Calu3 (cell line): ENCODE data around the gene NECAB3. TPM values are rescaled to one million over a fixed set of nuclear protein-coding genes. Genes with fewer than 3 reads are reported as not detected.
"Not testable (repeated sequence)": the region's sequence is repeated elsewhere in the genome, so short reads cannot be mapped to it uniquely, and the experiment has no call there.

Experiments
- BruUV-seq: library from RNA; stranded (reverse); fragments of 400-500 nt; replicated peaks from 2 replicates; lab custom pipeline; 2021; lab: Mats Ljungman, UMichigan
- CTCF ChIA-PET: fragments of 300-600 bp; sonication (Branson Sonifier 250); formaldehyde crosslinking; loops from one replicate; lab custom pipeline; 2022; ENCODE audit warnings: antibody characterized with exemption; lab: Charles Lee
- DNase-seq: peaks from one replicate; pipeline ENCODE4 v3.0.0; 2022
- H3K27ac Mint-ChIP-seq: one replicate; pipeline ENCODE4 v1.8.0; 2022; ENCODE audit warnings: mixed read lengths; ENCODE audit not compliant: unreplicated experiment
- H3K27me3 Mint-ChIP-seq: one replicate; pipeline ENCODE4 v1.8.0; 2022; ENCODE audit warnings: mixed read lengths; ENCODE audit not compliant: unreplicated experiment
- H3K36me3 Mint-ChIP-seq: one replicate; pipeline ENCODE4 v1.8.0; 2022; ENCODE audit warnings: mild to moderate bottlenecking, moderate library complexity, mixed read lengths; ENCODE audit not compliant: insufficient read depth, unreplicated experiment
- H3K4me1 Mint-ChIP-seq: one replicate; pipeline ENCODE4 v1.8.0; 2022; ENCODE audit warnings: mild to moderate bottlenecking, low read depth, mixed read lengths; ENCODE audit not compliant: unreplicated experiment
- H3K4me3 Mint-ChIP-seq: one replicate; pipeline ENCODE4 v1.8.0; 2022; ENCODE audit warnings: mild to moderate bottlenecking, low read depth, moderate library complexity, mixed read lengths; ENCODE audit not compliant: unreplicated experiment
- H3K9me3 Mint-ChIP-seq: one replicate; pipeline ENCODE4 v1.8.0; 2022; ENCODE audit warnings: low read depth, mixed read lengths; ENCODE audit not compliant: unreplicated experiment
- intact Hi-C: fragments of 100-400 bp; cut with micrococcal nuclease; formaldehyde crosslinking; loops from one replicate; pipeline ENCODE4 v1.10.0; 2022; ENCODE audit not compliant: unreplicated experiment
- total RNA-seq: library from RNA; stranded (reverse); gene quantifications from 2 replicates; pipeline ENCODE4 v1.2.3, GENCODE V29; 2022
- TF ChIP-seq, protein P1 (sequence below): fragments of 200-600 bp; IDR thresholded peaks from one replicate; pipeline ENCODE4 v1.8.0; 2022; ENCODE audit warnings: antibody characterized with exemption; ENCODE audit not compliant: unreplicated experiment

Gene NECAB3
- total RNA-seq, 1 experiment from 2014 or later: 80.8 TPM

DNA sequence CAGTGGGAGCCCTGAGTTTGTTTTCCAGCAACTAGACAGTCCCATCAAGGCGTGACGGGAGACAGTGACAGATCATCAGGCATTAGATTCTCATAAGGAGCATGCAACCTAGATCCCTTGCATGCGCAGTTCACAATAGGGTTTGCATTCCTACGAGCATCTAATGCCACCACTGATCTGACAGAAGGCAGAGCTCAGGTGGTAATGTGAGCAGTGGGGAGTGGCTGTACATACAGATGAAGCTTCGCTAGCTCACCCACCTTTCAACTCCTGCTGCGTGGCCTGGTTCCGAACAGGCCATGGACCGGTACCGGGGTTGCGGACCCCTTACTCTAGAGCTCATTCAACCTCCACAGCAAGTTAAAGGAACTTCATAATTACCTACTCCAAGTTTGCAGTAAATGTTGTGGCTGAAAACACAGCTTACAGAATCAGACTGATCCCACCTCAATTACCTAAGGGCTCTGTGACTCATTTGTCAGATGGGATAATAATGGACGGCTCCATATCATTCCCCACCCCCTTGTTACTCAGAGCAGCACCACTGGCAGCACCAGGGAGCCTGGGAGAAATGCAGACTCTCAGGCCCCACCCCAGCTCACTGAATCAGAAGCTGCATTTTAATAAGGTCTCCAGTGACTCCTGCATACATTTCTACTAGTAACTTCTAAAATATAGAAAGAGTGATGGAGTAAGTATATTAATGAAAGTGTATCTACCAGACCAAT lies 30.1 kb upstream of the NECAB3 start:
- DNase-seq: no peak
- intact Hi-C loops: no loop called here
- Mint-ChIP-seq H3K36me3 (peaks cover 22% of the 10 kb centered on the region), H3K4me3 (no peak overlapping the region), H3K4me1 (peaks cover 3% of the 10 kb centered on the region), H3K9me3 (peaks cover 2% of the 10 kb centered on the region), H3K27me3 (no peaks in the 10 kb centered on the region), H3K27ac (no peak overlapping the region)
- TF ChIP-seq, protein P1, sequence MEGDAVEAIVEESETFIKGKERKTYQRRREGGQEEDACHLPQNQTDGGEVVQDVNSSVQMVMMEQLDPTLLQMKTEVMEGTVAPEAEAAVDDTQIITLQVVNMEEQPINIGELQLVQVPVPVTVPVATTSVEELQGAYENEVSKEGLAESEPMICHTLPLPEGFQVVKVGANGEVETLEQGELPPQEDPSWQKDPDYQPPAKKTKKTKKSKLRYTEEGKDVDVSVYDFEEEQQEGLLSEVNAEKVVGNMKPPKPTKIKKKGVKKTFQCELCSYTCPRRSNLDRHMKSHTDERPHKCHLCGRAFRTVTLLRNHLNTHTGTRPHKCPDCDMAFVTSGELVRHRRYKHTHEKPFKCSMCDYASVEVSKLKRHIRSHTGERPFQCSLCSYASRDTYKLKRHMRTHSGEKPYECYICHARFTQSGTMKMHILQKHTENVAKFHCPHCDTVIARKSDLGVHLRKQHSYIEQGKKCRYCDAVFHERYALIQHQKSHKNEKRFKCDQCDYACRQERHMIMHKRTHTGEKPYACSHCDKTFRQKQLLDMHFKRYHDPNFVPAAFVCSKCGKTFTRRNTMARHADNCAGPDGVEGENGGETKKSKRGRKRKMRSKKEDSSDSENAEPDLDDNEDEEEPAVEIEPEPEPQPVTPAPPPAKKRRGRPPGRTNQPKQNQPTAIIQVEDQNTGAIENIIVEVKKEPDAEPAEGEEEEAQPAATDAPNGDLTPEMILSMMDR: no peak
- CTCF ChIA-PET: interaction anchor here (0.6 kb wide), 3 partner anchors 30 to 159 kb away, joined by 3 to 5 read pairs (median 5); no protein-coding TSS in a partner anchor
- no TSS peak for BruUV-seq

DNA sequence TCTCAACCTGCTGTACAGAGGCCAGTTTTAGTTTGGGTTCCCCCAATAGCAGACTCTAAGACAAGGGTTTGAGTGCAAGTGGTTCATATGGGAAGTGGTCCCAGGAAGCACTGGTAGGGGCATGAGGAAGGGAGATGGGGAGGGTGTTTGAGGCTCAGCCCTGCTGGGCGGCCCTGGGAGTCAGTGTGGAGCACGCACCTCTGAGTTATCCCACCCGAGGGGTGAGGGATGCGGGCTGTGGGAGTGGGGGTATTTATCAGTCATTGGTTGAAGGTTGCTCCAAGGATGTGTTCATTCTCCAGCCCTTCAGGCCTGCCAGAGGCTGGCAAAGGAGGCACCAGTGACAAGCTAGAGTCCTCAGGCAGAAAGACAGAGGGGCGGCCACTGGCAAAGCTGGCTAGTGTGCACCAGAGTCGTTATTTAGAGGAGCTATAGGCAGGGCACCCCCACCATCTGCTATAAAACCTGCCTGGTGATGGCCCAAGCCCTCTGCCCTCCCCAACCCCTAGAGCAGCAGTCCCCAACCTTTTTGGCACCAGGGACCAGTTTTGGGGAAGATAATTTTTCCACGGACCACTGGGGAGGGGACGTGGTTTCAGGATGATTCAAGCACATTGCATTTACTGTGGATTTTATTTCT lies 29.4 kb upstream of the NECAB3 start:
- Mint-ChIP-seq H3K27ac (no peak overlapping the region), H3K9me3 (peaks cover 2% of the 10 kb centered on the region), H3K36me3 (peaks cover 22% of the 10 kb centered on the region), H3K27me3 (no peaks in the 10 kb centered on the region), H3K4me1 (no peaks in the 10 kb centered on the region), H3K4me3 (no peak overlapping the region)
- no TSS peak for BruUV-seq
- intact Hi-C loops: no loop called here
- CTCF ChIA-PET: interaction anchor here (0.6 kb wide), 2 partner anchors 78 to 159 kb away, joined by 3 to 5 read pairs; no protein-coding TSS in a partner anchor
- TF ChIP-seq, protein P1: no peak
- no peak for DNase-seq

DNA sequence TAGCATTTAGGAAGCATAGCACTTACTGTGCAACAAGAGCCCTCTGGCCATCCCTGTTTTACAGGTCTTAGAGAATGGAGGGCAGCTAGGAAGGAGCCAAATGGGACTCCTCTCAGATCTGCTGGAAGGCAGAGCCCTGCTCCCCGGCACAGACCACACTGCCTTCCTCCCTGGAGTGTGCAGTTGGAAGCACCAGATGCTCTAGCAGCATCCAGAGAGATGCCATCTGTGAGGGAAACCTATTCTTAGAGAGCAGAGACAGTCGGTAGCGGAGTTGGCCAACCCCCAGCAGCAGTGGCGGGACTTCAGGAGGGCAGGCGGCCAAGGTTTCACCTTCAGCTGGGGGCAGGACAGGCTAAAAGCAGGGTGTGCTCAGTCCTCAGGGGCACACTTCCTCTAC lies 28.6 kb upstream of the NECAB3 start:
- Mint-ChIP-seq H3K27ac (no peak overlapping the region), H3K27me3 (no peaks in the 10 kb centered on the region), H3K9me3 (peaks cover 2% of the 10 kb centered on the region), H3K36me3 (peaks cover 22% of the 10 kb centered on the region), H3K4me3 (no peak overlapping the region), H3K4me1 (no peaks in the 10 kb centered on the region)
- CTCF ChIA-PET: no interaction called here
- intact Hi-C loops: no loop called here
- BruUV-seq: no TSS peak
- TF ChIP-seq, protein P1: no peak
- no peak for DNase-seq

DNA sequence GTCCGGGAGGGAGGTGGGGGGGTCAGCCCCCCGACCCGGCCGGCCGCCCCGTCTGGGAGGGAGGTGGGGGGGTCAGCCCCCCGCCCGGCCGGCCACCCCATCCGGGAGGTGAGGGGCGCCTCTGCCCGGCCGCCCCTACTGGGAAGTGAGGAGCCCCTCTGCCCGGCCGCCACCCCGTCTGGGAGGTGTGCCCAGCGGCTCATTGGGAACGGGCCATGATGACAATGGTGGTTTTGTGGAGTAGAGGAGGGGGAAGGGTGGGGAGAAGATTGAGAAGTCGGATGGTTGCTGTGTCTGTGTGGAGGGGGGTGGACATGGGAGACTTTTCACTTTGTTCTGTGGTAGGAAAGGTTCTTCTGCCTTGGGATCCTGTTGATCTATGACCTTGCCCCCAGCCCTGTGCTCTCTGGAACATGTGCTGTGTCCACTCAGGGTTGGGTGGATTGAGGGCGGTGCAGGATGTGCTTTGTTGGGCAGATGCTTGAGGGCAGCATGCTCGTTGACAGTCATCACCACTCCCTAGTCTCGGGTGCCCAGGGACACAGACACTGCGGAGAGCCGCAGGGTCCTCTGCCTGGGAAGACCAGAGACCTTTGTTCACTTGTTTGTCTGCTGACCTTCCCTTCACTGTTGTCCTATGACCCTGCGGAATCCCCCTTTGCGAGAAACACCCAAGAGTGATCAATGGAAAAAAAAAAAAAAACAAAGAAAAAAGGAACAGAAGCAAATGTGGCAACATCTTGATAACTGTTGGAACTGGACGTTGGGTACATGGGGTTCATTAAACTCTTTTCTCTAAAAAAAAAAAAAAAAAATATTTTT lies 27.6 kb upstream of the NECAB3 start:
- Mint-ChIP-seq H3K4me1 (no peaks in the 10 kb centered on the region), H3K4me3 (no peak overlapping the region), H3K9me3 (peaks cover 2% of the 10 kb centered on the region), H3K27me3 (no peaks in the 10 kb centered on the region), H3K27ac (no peak overlapping the region), H3K36me3 (peaks cover 12% of the 10 kb centered on the region)
- TF ChIP-seq, protein P1: no peak
- CTCF ChIA-PET: no interaction called here
- no peak for DNase-seq
- no TSS peak for BruUV-seq
- intact Hi-C loops: no loop called here

DNA sequence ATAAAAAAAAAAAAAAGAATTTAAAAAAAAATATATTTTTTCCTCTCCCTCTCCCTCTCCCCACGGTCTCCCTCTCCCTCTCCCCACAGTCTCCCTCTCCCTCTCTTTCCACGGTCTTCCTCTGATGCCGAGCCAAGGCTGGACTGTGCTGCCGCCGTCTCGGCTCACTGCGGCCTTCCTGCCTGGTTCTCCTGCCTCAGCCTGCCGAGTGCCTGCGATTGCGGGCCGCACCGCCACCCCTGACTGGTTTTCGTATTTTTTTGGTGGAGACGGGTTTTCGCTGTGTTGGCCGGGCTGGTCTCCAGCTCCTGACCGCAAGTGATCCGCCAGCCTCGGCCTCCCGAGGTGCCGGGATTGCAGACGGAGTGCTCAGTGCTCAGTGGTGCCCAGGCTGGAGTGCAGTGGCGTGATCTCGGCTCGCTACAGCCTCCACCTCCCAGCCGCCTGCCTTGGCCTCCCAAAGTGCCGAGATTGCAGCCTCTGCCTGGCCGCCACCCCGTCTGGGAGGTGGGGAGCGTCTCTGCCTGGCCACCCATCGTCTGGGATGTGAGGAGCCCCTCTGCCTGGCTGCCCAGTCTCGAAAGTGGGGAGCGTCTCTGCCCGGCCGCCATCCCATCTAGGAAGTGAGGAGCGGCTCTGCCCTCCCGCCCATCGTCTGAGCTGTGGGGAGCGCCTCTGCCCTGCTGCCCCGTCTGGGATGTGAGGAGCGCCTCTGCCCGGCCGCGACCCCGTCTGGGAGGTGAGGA lies 26.6 kb upstream of the NECAB3 start:
- peaks cover 12% of the 10 kb centered on the region for H3K36me3 Mint-ChIP-seq
- H3K9me3 Mint-ChIP-seq: not testable (repeated sequence)

DNA sequence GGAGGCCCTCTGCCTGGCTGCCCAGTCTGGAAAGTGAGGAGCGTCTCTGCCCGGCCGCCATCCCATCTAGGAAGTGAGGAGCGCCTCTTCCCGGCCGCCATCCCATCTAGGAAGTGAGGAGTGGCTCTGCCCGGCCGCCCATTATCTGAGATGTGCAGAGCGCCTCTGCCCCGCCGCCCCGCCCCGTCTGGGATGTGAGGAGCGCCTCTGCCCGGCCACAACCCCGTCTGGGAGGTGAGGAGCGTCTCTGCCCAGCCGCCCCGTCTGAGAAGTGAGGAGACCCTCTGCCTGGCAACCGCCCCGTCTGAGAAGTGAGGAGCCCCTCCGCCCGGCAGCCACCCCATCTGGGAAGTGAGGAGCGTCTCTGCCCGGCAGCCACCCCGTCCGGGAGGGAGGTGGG lies 24.7 kb upstream of the NECAB3 start:
- peaks cover 12% of the 10 kb centered on the region for H3K36me3 Mint-ChIP-seq
- H3K4me1 Mint-ChIP-seq, H3K4me3 Mint-ChIP-seq, BruUV-seq, H3K27ac Mint-ChIP-seq, intact Hi-C loops, DNase-seq, H3K27me3 Mint-ChIP-seq, CTCF ChIA-PET, H3K9me3 Mint-ChIP-seq: not testable (repeated sequence)

More for the DNA sequence above, 26.6 kb upstream of the NECAB3 start:
- BruUV-seq, H3K27ac Mint-ChIP-seq, H3K4me3 Mint-ChIP-seq, intact Hi-C loops, H3K27me3 Mint-ChIP-seq, H3K4me1 Mint-ChIP-seq, CTCF ChIA-PET, DNase-seq: not testable (repeated sequence)
